Endothelial cell of umbilical vein (primary cell): ENCODE measurements around the gene ZNF618. TPM values are rescaled to one million over a fixed set of nuclear protein-coding genes. Genes with fewer than 3 reads are reported as not detected.

ENCODE experiments used
- BruUV-seq: library from RNA; stranded (reverse); fragments of 400-500 nt; replicated peaks from 2 replicates; lab custom pipeline; 2021; lab: Mats Ljungman, UMichigan
- CTCF ChIA-PET: fragments of 300-600, 350-600 bp; sonication (Branson Sonifier 250); formaldehyde crosslinking; loops from one replicate; lab custom pipeline; 2021; ENCODE audit warnings: antibody characterized with exemption, inconsistent platforms; lab: Charles Lee
- POLR2A ChIA-PET: fragments of 300-600, 350-600 bp; sonication (Branson Sonifier 250); formaldehyde crosslinking; loops from one replicate; lab custom pipeline; 2021; ENCODE audit warnings: antibody characterized with exemption, inconsistent platforms; lab: Charles Lee
- DNase-seq: peaks from one replicate; pipeline ENCODE4 v3.0.0-alpha.2; 2011; ENCODE audit warnings: low read depth, low spot score
- FAIRE-seq: peaks from 2 replicates; lab custom pipeline; 2011; peaks lifted over from hg19 to GRCh38; lab: Jason Lieb, UNC
- H2AFZ ChIP-seq: 2 replicates; pipeline ENCODE4 v1.6.0; 2012; ENCODE audit warnings: low read depth, low read length, control low read depth, inconsistent platforms
- H3K27ac ChIP-seq: 2 replicates; pipeline ENCODE4 v1.5.1; 2011; ENCODE audit warnings: low read depth, mild to moderate bottlenecking, control low read depth, low read length, moderate library complexity; ENCODE audit not compliant: insufficient read depth
- H3K27me3 ChIP-seq, 2 experiments: 2 replicates each; pipeline versions ENCODE4 v1.6.0 to v1.6.1; 2011; ENCODE audit warnings: low read length in 2 of 2, mixed read lengths in 1 of 2; ENCODE audit not compliant: control insufficient read depth in 2 of 2, insufficient read depth in 2 of 2
- H3K36me3 ChIP-seq, 2 experiments: 2 replicates in 1 of 2; 3 replicates in 1 of 2; pipeline ENCODE4 v1.5.1; 2011; ENCODE audit warnings: low read length in 2 of 2, mild to moderate bottlenecking in 1 of 2, moderate library complexity in 1 of 2; ENCODE audit not compliant: control insufficient read depth in 2 of 2, insufficient read depth in 2 of 2; ENCODE audit errors: extremely low read depth in 1 of 2
- H3K4me1 ChIP-seq: 3 replicates; pipeline ENCODE4 v1.5.1; 2011; ENCODE audit warnings: mild to moderate bottlenecking, low read length; ENCODE audit not compliant: control insufficient read depth, insufficient read depth; ENCODE audit errors: extremely low read depth
- H3K4me2 ChIP-seq: 2 replicates; pipeline ENCODE4 v1.6.1; 2011; ENCODE audit warnings: low read length, control low read depth, mixed read lengths; ENCODE audit not compliant: insufficient read depth
- H3K4me3 ChIP-seq, 3 experiments: fragments of 200-600 bp in 1 of 3; sonication (generic), shearing (Covaris generic) in 1 of 3; replicated peaks in 1 of 3; 2 replicates each; pipeline ENCODE4 v1.5.1; 2011 to 2016; ENCODE audit warnings: control low read depth in 3 of 3, low read length in 3 of 3, mild to moderate bottlenecking in 2 of 3, inconsistent platforms in 1 of 3, low read depth in 1 of 3, moderate library complexity in 1 of 3; ENCODE audit not compliant: insufficient read depth in 1 of 3
- H3K79me2 ChIP-seq: 2 replicates; pipeline ENCODE4 v1.6.0; 2012; ENCODE audit warnings: low read length, inconsistent platforms; ENCODE audit not compliant: control insufficient read depth, insufficient read depth
- H3K9ac ChIP-seq: replicated peaks from 2 replicates; pipeline ENCODE3; 2011; ENCODE audit warnings: low read length, control low read depth; ENCODE audit not compliant: insufficient read depth; ENCODE audit errors: extremely low read depth
- H3K9me1 ChIP-seq: replicated peaks from 3 replicates; pipeline ENCODE4 v1.6.0; 2011; ENCODE audit warnings: mild to moderate bottlenecking, low read length; ENCODE audit not compliant: control insufficient read depth, insufficient read depth; ENCODE audit errors: extremely low read depth
- H3K9me3 ChIP-seq: replicated peaks from 2 replicates; pipeline ENCODE4 v1.5.1; 2012; ENCODE audit warnings: low read length, inconsistent platforms; ENCODE audit not compliant: control insufficient read depth, insufficient read depth
- H4K20me1 ChIP-seq: replicated peaks from 2 replicates; pipeline ENCODE3; 2011; ENCODE audit warnings: mild to moderate bottlenecking, low read length; ENCODE audit not compliant: control insufficient read depth, insufficient read depth; ENCODE audit errors: extremely low read depth
- CTCF ChIP-seq, 2 donors: IDR thresholded peaks; 1 replicate in 1 of 2; 2 replicates in 1 of 2; pipeline ENCODE4 v1.5.1; 2011; ENCODE audit warnings: low read length in 2 of 2, mild to moderate bottlenecking in 2 of 2, moderate library complexity in 2 of 2, control low read depth in 1 of 2, inconsistent platforms in 1 of 2, low read depth in 1 of 2; ENCODE audit not compliant: insufficient read depth in 1 of 2; ENCODE audit errors: extremely low read depth in 1 of 2
- EZH2 ChIP-seq: IDR thresholded peaks from 2 replicates; pipeline ENCODE4 v1.6.1; 2012; ENCODE audit warnings: borderline replicate concordance, low read depth, mild to moderate bottlenecking, moderate library complexity, low read length, inconsistent platforms; ENCODE audit not compliant: severe bottlenecking
- FOS ChIP-seq: IDR thresholded peaks from 2 replicates; pipeline ENCODE4 v1.6.1; 2011; ENCODE audit warnings: mild to moderate bottlenecking, low read length, moderate library complexity, borderline replicate concordance; ENCODE audit not compliant: insufficient read depth
- GATA2 ChIP-seq: IDR thresholded peaks from 2 replicates; pipeline ENCODE4 v1.7.0; 2011; ENCODE audit warnings: low read depth, mild to moderate bottlenecking, moderate library complexity, mixed read lengths, low read length; ENCODE audit not compliant: insufficient read length, insufficient read depth
- JUN ChIP-seq: IDR thresholded peaks from 2 replicates; pipeline ENCODE4 v1.6.1; 2011; ENCODE audit warnings: borderline replicate concordance, low read depth; ENCODE audit not compliant: insufficient read length, insufficient read depth
- MYC ChIP-seq: IDR thresholded peaks from one replicate; pipeline ENCODE4 v1.6.1; 2011; ENCODE audit warnings: mild to moderate bottlenecking, low read depth, low read length
- POLR2AphosphoS5 ChIP-seq: IDR thresholded peaks from 2 replicates; pipeline ENCODE4 v1.6.1; 2012; ENCODE audit warnings: low read depth, mild to moderate bottlenecking, control low read depth, low read length, moderate library complexity; ENCODE audit not compliant: insufficient read depth
- dilution Hi-C: fragments of 300-500 bp; cut with MboI; formaldehyde crosslinking; loops from one replicate; pipeline ENCODE4 v1.15.0; 2019; ENCODE audit warnings: low sequenced_read_pairs; ENCODE audit not compliant: extremely low pct_ligation_motif_present
- intact Hi-C: fragments of 100-400 bp; cut with micrococcal nuclease; formaldehyde crosslinking; loops from one replicate; pipeline ENCODE4 v1.10.0; 2022
- polyA plus RNA-seq, 4 experiments: library from polyadenylated mRNA; depleted of rRNA in 3 of 4; stranded (reverse) in 3 of 4; unstranded in 1 of 4; fragments of >200 nt; gene quantifications; 2 replicates each; pipeline versions ENCODE4 v1.2.1 to v1.2.3, GENCODE V29; 2011 to 2012; ENCODE audit warnings: missing spikeins in 1 of 4
- total RNA-seq: library from RNA; stranded (reverse); gene quantifications from 2 replicates; pipeline ENCODE4 v1.2.3, GENCODE V29; 2021
- TF ChIP-seq, protein P1 (sequence below): IDR thresholded peaks from 2 replicates; pipeline ENCODE4 v1.6.1; 2011; ENCODE audit not compliant: insufficient read depth, insufficient read length

ZNF618 gene
- total and polyA plus RNA-seq, 2 donors (not counting 3 experiments of a cell fraction or from before 2014, with no cell fraction given): 22.6 to 80.3 TPM

- no peak overlapping the region for H3K4me2 ChIP-seq
- H3K4me1 ChIP-seq: no peaks in the 10 kb centered on the region
- no peak overlapping the region for H3K9ac ChIP-seq
- no peak for DNase-seq
- dilution Hi-C loops (loop anchor here (25.0 kb wide), 1 partner anchor 193 kb away; no protein-coding TSS in a partner anchor), intact Hi-C loops (no loop called here)
- no peaks in the 10 kb centered on the region for H3K9me3 ChIP-seq
- POLR2A ChIA-PET: no interaction called here
- H3K27me3 ChIP-seq: peaks cover 2% of the 10 kb centered on the region in 2 experiments
- TF ChIP-seq JUN (no peak), EZH2 (no peak), GATA2 (no peak), MYC (no peak), FOS (no peak), CTCF (IDR thresholded peaks at IDR 0.05; ENCODE audit: extremely low read depth in 1 of 2, insufficient read depth in 1 of 2, low read depth in 1 of 2, low read length in 2 of 2) (no peak), POLR2AphosphoS5 (no peak)
- TF ChIP-seq, protein P1, sequence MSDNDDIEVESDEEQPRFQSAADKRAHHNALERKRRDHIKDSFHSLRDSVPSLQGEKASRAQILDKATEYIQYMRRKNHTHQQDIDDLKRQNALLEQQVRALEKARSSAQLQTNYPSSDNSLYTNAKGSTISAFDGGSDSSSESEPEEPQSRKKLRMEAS: no peak
- no peak overlapping the region for H3K4me3 ChIP-seq
- no TSS peak for BruUV-seq
- no peak overlapping the region for H2AFZ ChIP-seq
- H4K20me1 ChIP-seq: no peaks in the 10 kb centered on the region
- FAIRE-seq: no peak
- no peaks in the 10 kb centered on the region for H3K9me1 ChIP-seq
- CTCF ChIA-PET: interaction anchor here (1.0 to 5.8 kb wide), 6 partner anchors 11 to 197 kb away, joined by 3 to 64 read pairs (median 18); no protein-coding TSS in a partner anchor
- H3K27ac ChIP-seq: no peak overlapping the region
- no peaks in the 10 kb centered on the region for H3K79me2 ChIP-seq
- H3K36me3 ChIP-seq: no peaks in the 10 kb centered on the region
Measured at GRCh38 chr9:114093761-114094505, 217.8 kb downstream of the ZNF618 start.
